Measurements from ENCODE around the gene CDC42EP5.

DNA sequence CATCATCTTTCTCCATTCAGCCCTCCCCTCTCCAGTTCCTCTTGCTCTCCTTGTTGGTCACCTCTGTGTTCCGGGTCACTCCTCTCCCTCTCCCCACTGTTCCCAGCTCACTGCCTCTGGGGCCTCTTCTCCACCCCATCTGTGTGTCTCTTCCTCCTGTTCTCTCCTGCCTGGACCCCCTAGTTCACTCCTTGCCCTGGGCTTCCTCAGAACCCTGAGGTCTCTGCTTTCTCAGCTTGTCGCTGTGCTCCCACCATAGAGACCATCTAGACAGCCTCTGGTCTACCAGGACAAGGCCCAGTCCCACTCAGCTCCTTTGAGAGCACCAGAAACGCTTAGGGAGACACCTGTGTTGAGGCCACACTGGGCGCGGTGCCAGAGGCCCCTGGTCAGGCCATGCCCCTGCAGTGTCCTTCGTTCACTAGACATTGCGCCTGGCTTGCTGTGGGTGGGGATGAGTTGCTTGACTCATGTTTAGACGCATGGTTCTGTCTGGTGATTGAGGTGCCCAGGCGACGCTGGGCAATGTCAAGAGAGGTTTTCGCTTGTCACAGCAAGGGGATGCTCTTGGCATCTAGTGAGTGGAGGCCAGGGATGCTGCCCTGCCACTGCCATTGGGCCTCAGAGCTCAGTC is 14.3 kb downstream of the CDC42EP5 start:
- TF ChIP-seq, protein P1, sequence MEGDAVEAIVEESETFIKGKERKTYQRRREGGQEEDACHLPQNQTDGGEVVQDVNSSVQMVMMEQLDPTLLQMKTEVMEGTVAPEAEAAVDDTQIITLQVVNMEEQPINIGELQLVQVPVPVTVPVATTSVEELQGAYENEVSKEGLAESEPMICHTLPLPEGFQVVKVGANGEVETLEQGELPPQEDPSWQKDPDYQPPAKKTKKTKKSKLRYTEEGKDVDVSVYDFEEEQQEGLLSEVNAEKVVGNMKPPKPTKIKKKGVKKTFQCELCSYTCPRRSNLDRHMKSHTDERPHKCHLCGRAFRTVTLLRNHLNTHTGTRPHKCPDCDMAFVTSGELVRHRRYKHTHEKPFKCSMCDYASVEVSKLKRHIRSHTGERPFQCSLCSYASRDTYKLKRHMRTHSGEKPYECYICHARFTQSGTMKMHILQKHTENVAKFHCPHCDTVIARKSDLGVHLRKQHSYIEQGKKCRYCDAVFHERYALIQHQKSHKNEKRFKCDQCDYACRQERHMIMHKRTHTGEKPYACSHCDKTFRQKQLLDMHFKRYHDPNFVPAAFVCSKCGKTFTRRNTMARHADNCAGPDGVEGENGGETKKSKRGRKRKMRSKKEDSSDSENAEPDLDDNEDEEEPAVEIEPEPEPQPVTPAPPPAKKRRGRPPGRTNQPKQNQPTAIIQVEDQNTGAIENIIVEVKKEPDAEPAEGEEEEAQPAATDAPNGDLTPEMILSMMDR (IDR thresholded peaks at IDR 0.05; ENCODE audit: low read depth, low read length, poor library complexity, severe bottlenecking): no peak
- TF ChIP-seq EZH2phosphoT487 (IDR thresholded peaks at IDR 0.05; ENCODE audit: borderline replicate concordance, low read length): no peak
